ENCODE results near the gene PDLIM4.

- TF ChIP-seq GATA2 (IDR thresholded peaks at IDR 0.05; ENCODE audit: low read depth, low read length): no peak
- no peak for TF ChIP-seq GATA3 (IDR thresholded peaks at IDR 0.05; ENCODE audit: low read depth, low read length)
Observed at GRCh38 chr5:132245593-132245992, 11.9 kb upstream of the PDLIM4 start.
